Testis (tissue), 3 donors: ENCODE results near the gene PLCD1. TPM values are rescaled to one million over a fixed set of nuclear protein-coding genes. Genes with fewer than 3 reads are reported as not detected.

Source experiments
- DNase-seq: peaks from one replicate; pipeline ENCODE4 v3.0.0-alpha.2; 2019
- H3K27ac ChIP-seq, 2 donors: fragments of 200-600 bp; sonication (generic); one replicate each; pipeline ENCODE4 v1.5.1; 2019
- H3K27me3 ChIP-seq: fragments of 200-600 bp; sonication (generic); one replicate; pipeline ENCODE4 v1.5.1; 2019
- H3K36me3 ChIP-seq: fragments of 200-600 bp; sonication (generic); one replicate; pipeline ENCODE4 v1.5.1; 2017; ENCODE audit warnings: low read depth; ENCODE audit errors: missing control alignments
- H3K4me1 ChIP-seq: fragments of 200-600 bp; sonication (generic); one replicate; pipeline ENCODE4 v1.5.1; 2019
- H3K4me3 ChIP-seq, 2 donors: fragments of 200-600 bp; sonication (generic); one replicate each; pipeline ENCODE4 v1.5.1; 2017 to 2019
- H3K9me3 ChIP-seq: fragments of 200-600 bp; sonication (generic); one replicate; pipeline ENCODE4 v1.5.1; 2017
- CTCF ChIP-seq, 3 experiments: fragments of 450-650 bp in 2 of 3; fragments of 200-600 bp in 1 of 3; sonication (generic) in 1 of 3; IDR thresholded peaks; one replicate each; pipeline ENCODE4 v1.5.1; 2016 to 2019; ENCODE audit warnings: antibody characterized with exemption in 3 of 3, mild to moderate bottlenecking in 2 of 3, moderate library complexity in 1 of 3
- POLR2A ChIP-seq: fragments of 450-650 bp; IDR thresholded peaks from one replicate; pipeline ENCODE4 v1.6.1; 2017; ENCODE audit warnings: antibody characterized with exemption, mild to moderate bottlenecking, moderate library complexity
- WGBS, 2 donors: methylation state at CpG; one replicate each; pipeline ENCODE4 v1.1.5; 2018; 5-methylcytosine and 5-hydroxymethylcytosine counted together
- intact Hi-C: fragments of 100-400 bp; cut with DNase I; formaldehyde crosslinking; loops from one replicate; pipeline ENCODE4 v1.15.1; 2023; ENCODE audit warnings: low total_unique reads
- microRNA-seq, 2 donors: library from miRNA; unstranded; fragments of <30 nt; microRNA quantifications; one replicate each; pipeline ENCODE4, GENCODE V29; 2016; ENCODE audit warnings: borderline number of aligned reads in 2 of 2, borderline replicate concordance in 1 of 2
- polyA plus RNA-seq: library from polyadenylated mRNA; stranded (reverse); fragments of 350-450 nt; fragmentation: Illumina TruSeq; extraction: RNeasy Lipid Tissue Mini Kit (QIAGEN cat#74804); gene quantifications from one replicate; pipeline ENCODE4 v1.2.3, GENCODE V29; 2014; ENCODE audit warnings: low read depth, low replicate concordance; ENCODE audit not compliant: insufficient read depth
- small RNA-seq, 2 donors: library from RNA; depleted of rRNA; stranded (forward); fragments of <200 nt; gene quantifications; one replicate each; pipeline ENCODE3, GENCODE V24; 2016
- total RNA-seq, 2 donors: library from RNA; depleted of rRNA; stranded (reverse); fragments of >200 nt; gene quantifications; one replicate each; pipeline ENCODE4 v1.2.3, GENCODE V29; 2016

Gene PLCD1
- total and polyA plus RNA-seq, 3 donors from 2014 or later: 88.4 to 228 (median 155) TPM

GRCh38 chr3:37961622-37962431, 67.6 kb downstream of the PLCD1 start:
- Histone ChIP-seq H3K4me1 (peaks cover 9% of the 10 kb centered on the region), H3K36me3 (peaks cover 3% of the 10 kb centered on the region), H3K9me3 (no peaks in the 10 kb centered on the region), H3K27me3 (no peaks in the 10 kb centered on the region), H3K4me3 (no peak overlapping the region), H3K27ac (peak overlapping the region in 1 of 2 donors; percentile 33)
- WGBS, 2 donors: 58 to 63% methylated on average over 6 of the region's 6 CpGs
- no peak for DNase-seq
- TF ChIP-seq CTCF (IDR thresholded peaks at IDR 0.05): no peak
- no peak for TF ChIP-seq POLR2A
- intact Hi-C loops: no loop called here

GRCh38 chr3:37957539-37957936, 71.9 kb downstream of the PLCD1 start:
- no peak for DNase-seq
- Histone ChIP-seq H3K4me1 (peaks cover 12% of the 10 kb centered on the region), H3K4me3 (no peak overlapping the region), H3K27me3 (no peaks in the 10 kb centered on the region), H3K27ac (peak overlapping the region; percentile 31 to 86), H3K9me3 (no peaks in the 10 kb centered on the region), H3K36me3 (no peaks in the 10 kb centered on the region)
- 67 to 78% methylated on average over 6 to 7 of the region's 7 CpGs for WGBS, 2 donors
- intact Hi-C loops: no loop called here
- TF ChIP-seq CTCF (IDR thresholded peaks at IDR 0.05) (no peak), POLR2A (no peak)

Small RNAs within 50 kb of the gene (microRNA-seq; reads per million reads assigned to microRNA genes)
- gene MIR26A1: 12.5 to 15.9 reads per million in 2 donors

Small RNAs within 50 kb of the gene (small RNA-seq; reads per million reads assigned to genes)
- gene MIR26A1 (0.47 to 0.55 reads per million in 2 donors), gene RF00019 (0 reads per million in 2 donors)

Other genes with a start within 250 kb of the PLCD1 start
- gene CTDSPL, start 167.8 kb downstream of the PLCD1 start, total RNA-seq: 10 to 100 TPM; 32.4 to 43.0 TPM
- 24.4 TPM for gene CTDSPL, start 167.8 kb downstream of the PLCD1 start, polyA plus RNA-seq
- 10 to 100 TPM; 16.3 to 17.4 TPM for gene VILL, start 38.9 kb downstream of the PLCD1 start, total RNA-seq
- gene VILL, start 38.9 kb downstream of the PLCD1 start, polyA plus RNA-seq: 9.5 TPM
- 10 to 100 TPM; 32.3 to 40.8 TPM for gene DLEC1, start 9.6 kb upstream of the PLCD1 start, total RNA-seq
- gene DLEC1, start 9.6 kb upstream of the PLCD1 start, polyA plus RNA-seq: 36.9 TPM
- 10 to 100 TPM; 58.3 to 60.9 TPM for gene ACAA1, start 107.5 kb upstream of the PLCD1 start, total RNA-seq
- 50.7 TPM for gene ACAA1, start 107.5 kb upstream of the PLCD1 start, polyA plus RNA-seq
- 10 to 100 TPM; 18.7 to 22.3 TPM for gene MYD88, start 109.0 kb upstream of the PLCD1 start, total RNA-seq
- gene MYD88, start 109.0 kb upstream of the PLCD1 start, polyA plus RNA-seq: 30.1 TPM
- gene OXSR1, start 135.9 kb upstream of the PLCD1 start, total RNA-seq: 10 to 100 TPM; 39.7 to 48.7 TPM
- 26.0 TPM for gene OXSR1, start 135.9 kb upstream of the PLCD1 start, polyA plus RNA-seq
- gene SLC22A13, start 236.2 kb upstream of the PLCD1 start, total RNA-seq: 1 to 10 TPM; 1.5 to 2.6 TPM
- 1.1 TPM for gene SLC22A13, start 236.2 kb upstream of the PLCD1 start, polyA plus RNA-seq